H1 (cell line): ENCODE results near the gene ZP2.

Experiments used
- CBX8 ChIP-seq: fragments of 300-800, 300-1000 bp; sonication (generic); IDR thresholded peaks from 2 replicates; pipeline ENCODE4 v1.7.1; 2016; ENCODE audit warnings: low read depth, low read length, borderline replicate concordance
- CHD1 ChIP-seq: IDR thresholded peaks from 2 replicates; pipeline ENCODE4 v1.6.1; 2012; ENCODE audit warnings: low read depth, low read length, improper control_type of control experiment
- POLR2A ChIP-seq, 2 experiments: IDR thresholded peaks; 1 replicate in 1 of 2; 2 replicates in 1 of 2; pipeline ENCODE4 v1.6.1; 2011; ENCODE audit warnings: low read depth in 2 of 2, low read length in 2 of 2, mild to moderate bottlenecking in 2 of 2; ENCODE audit errors: control extremely low read depth in 1 of 2
- POLR2AphosphoS5 ChIP-seq: IDR thresholded peaks from 2 replicates; pipeline ENCODE4 v1.6.1; 2011; ENCODE audit warnings: low read depth, low read length
- RFX5 ChIP-seq: IDR thresholded peaks from 2 replicates; pipeline ENCODE4 v1.6.1; 2011; ENCODE audit warnings: low read depth, low read length, improper control_type of control experiment, borderline replicate concordance
- SIN3A ChIP-seq, 2 experiments: IDR thresholded peaks in 1 of 2; conservative IDR thresholded peaks in 1 of 2; 2 replicates each; pipeline ENCODE4 v1.6.1; 2011 to 2012; ENCODE audit warnings: low read length in 2 of 2, improper control_type of control experiment in 1 of 2, low read depth in 1 of 2, mild to moderate bottlenecking in 1 of 2
- USF2 ChIP-seq: IDR thresholded peaks from 2 replicates; pipeline ENCODE4 v1.6.1; 2011; ENCODE audit warnings: low read length, improper control_type of control experiment
- TF ChIP-seq, protein P1 (sequence below), 3 experiments: IDR thresholded peaks; 1 replicate in 2 of 3; 2 replicates in 1 of 3; pipeline versions ENCODE4 v1.5.1 to v1.6.1; 2011; ENCODE audit warnings: low read length in 3 of 3, mild to moderate bottlenecking in 3 of 3, inconsistent platforms in 2 of 3, low read depth in 1 of 3, moderate library complexity in 1 of 3; ENCODE audit not compliant: insufficient read depth in 1 of 3; ENCODE audit errors: control extremely low read depth in 1 of 3
- TF ChIP-seq, protein P2 (sequence below): IDR thresholded peaks from 2 replicates; pipeline ENCODE4 v1.6.1; 2011; ENCODE audit warnings: low read depth, mild to moderate bottlenecking, low read length; ENCODE audit not compliant: insufficient read depth

GRCh38 chr16:21183995-21184394 lies 27.4 kb downstream of the ZP2 start:
- TF ChIP-seq, protein P1, sequence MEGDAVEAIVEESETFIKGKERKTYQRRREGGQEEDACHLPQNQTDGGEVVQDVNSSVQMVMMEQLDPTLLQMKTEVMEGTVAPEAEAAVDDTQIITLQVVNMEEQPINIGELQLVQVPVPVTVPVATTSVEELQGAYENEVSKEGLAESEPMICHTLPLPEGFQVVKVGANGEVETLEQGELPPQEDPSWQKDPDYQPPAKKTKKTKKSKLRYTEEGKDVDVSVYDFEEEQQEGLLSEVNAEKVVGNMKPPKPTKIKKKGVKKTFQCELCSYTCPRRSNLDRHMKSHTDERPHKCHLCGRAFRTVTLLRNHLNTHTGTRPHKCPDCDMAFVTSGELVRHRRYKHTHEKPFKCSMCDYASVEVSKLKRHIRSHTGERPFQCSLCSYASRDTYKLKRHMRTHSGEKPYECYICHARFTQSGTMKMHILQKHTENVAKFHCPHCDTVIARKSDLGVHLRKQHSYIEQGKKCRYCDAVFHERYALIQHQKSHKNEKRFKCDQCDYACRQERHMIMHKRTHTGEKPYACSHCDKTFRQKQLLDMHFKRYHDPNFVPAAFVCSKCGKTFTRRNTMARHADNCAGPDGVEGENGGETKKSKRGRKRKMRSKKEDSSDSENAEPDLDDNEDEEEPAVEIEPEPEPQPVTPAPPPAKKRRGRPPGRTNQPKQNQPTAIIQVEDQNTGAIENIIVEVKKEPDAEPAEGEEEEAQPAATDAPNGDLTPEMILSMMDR (IDR thresholded peaks at IDR 0.05; ENCODE audit: control extremely low read depth in 1 of 3, insufficient read depth in 1 of 3, low read depth in 1 of 3, low read length in 3 of 3): no peak
- TF ChIP-seq USF2 (no peak), POLR2A (IDR thresholded peaks at IDR 0.05; ENCODE audit: control extremely low read depth in 1 of 2, low read depth in 2 of 2, low read length in 2 of 2) (no peak), CBX8 (no peak), RFX5 (no peak), SIN3A (conservative IDR thresholded peaks at IDR 0.05 in 1 of 2, IDR thresholded peaks at IDR 0.05 in 1 of 2; ENCODE audit: low read depth in 1 of 2, low read length in 2 of 2) (no peak), POLR2AphosphoS5 (no peak), CHD1 (no peak)
- TF ChIP-seq, protein P2, sequence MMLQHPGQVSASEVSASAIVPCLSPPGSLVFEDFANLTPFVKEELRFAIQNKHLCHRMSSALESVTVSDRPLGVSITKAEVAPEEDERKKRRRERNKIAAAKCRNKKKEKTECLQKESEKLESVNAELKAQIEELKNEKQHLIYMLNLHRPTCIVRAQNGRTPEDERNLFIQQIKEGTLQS: no peak
